ENCODE data around the gene FAM216B. TPM values are rescaled to one million over a fixed set of nuclear protein-coding genes. Genes with fewer than 3 reads are reported as not detected.

The FAM216B gene
- polyA plus RNA-seq, 3 donors = not detected

DNA sequence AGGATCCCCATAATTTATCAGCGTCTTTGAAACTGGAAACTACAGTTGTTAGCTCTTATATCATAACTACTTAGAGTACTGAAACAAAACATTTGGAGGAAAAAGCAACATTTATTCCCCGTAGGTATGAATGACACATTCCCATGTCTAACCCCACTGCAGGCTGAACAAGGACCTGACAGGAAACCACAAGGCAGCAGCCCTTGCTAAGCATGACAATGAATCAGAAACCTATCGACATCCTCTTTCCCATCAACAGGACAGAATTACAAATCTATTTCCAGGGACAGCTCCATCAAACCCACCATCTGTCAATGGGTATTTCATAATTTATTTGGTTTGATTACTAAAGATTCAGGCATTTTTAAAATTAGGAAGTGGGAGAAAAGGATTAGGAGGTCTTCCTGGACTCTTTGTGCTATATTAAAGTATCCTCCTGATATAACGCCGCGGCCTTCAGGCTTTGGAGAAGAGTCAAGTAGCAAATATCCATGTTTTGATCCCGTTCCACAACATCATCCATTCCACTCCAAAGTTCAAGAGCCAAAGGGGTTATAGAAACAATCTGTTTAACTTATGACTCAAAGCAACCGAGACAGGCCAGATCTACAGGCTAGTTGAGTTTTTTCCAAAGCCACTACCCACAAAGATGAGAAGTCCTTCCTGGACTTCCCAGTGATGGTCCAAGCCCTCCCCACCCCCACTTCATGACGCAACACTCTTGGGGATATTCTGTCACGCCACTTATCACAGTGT is 51.1 kb downstream of the FAM216B start:
- no peaks in the 10 kb centered on the region for H3K36me3 ChIP-seq (replicated peaks in 1 of 2; ENCODE audit: control insufficient read depth in 1 of 2, insufficient read depth in 2 of 2, low read length in 2 of 2)
- H3K9me3 Mint-ChIP-seq = no peaks in the 10 kb centered on the region
- H3K79me2 ChIP-seq (ENCODE audit: insufficient read depth, low read length) = no peaks in the 10 kb centered on the region
- peaks cover 0 to 11% of the 10 kb centered on the region in 2 donors for H3K4me1 ChIP-seq (ENCODE audit: control insufficient read depth in 1 of 2, insufficient read depth in 2 of 2, low read length in 2 of 2)
- H3K27me3 ChIP-seq (ENCODE audit: control insufficient read depth in 2 of 2, insufficient read depth in 2 of 2, low read length in 2 of 2) = no peaks in the 10 kb centered on the region
- no peaks in the 10 kb centered on the region for H3K9me3 ChIP-seq (replicated peaks in 1 of 2; ENCODE audit: control insufficient read depth in 1 of 2, insufficient read depth in 1 of 2, low read length in 2 of 2)
- H3K27me3 Mint-ChIP-seq (ENCODE audit: low read depth in 3 of 3) = no peaks in the 10 kb centered on the region
- intact Hi-C loops (cut with micrococcal nuclease) = no loop called here
- H3K4me2 ChIP-seq (replicated peaks; ENCODE audit: extremely low read depth, low read length, poor library complexity, severe bottlenecking) = no peak overlapping the region
- TF ChIP-seq, protein P1, sequence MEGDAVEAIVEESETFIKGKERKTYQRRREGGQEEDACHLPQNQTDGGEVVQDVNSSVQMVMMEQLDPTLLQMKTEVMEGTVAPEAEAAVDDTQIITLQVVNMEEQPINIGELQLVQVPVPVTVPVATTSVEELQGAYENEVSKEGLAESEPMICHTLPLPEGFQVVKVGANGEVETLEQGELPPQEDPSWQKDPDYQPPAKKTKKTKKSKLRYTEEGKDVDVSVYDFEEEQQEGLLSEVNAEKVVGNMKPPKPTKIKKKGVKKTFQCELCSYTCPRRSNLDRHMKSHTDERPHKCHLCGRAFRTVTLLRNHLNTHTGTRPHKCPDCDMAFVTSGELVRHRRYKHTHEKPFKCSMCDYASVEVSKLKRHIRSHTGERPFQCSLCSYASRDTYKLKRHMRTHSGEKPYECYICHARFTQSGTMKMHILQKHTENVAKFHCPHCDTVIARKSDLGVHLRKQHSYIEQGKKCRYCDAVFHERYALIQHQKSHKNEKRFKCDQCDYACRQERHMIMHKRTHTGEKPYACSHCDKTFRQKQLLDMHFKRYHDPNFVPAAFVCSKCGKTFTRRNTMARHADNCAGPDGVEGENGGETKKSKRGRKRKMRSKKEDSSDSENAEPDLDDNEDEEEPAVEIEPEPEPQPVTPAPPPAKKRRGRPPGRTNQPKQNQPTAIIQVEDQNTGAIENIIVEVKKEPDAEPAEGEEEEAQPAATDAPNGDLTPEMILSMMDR (IDR thresholded peaks at IDR 0.05) = no peak
- H3K27ac Mint-ChIP-seq = no peak overlapping the region
- WGBS (ENCODE audit: insufficient coverage) = 8% methylated on average over 2 of the region's 10 CpGs
- no peaks in the 10 kb centered on the region for H4K20me1 ChIP-seq (ENCODE audit: insufficient read depth, low read length)
- H3K9ac ChIP-seq (ENCODE audit: insufficient read depth, low read length, poor library complexity, severe bottlenecking) = no peak overlapping the region
- no peak overlapping the region for H2AFZ ChIP-seq (ENCODE audit: insufficient read depth, low read depth, low read length, poor library complexity, severe bottlenecking)
- no peak overlapping the region for H3K27ac ChIP-seq (ENCODE audit: low read depth in 1 of 2, low read length in 2 of 2)
- no peak overlapping the region for H3K4me3 Mint-ChIP-seq
- peak; percentile 5 to 57 (median 35) for DNase-seq
- H3K4me1 Mint-ChIP-seq = peaks cover 11% of the 10 kb centered on the region
- no peaks in the 10 kb centered on the region for H3K36me3 Mint-ChIP-seq
- H3K4me3 ChIP-seq (replicated peaks in 1 of 3; ENCODE audit: low read depth in 2 of 3, low read length in 3 of 3) = no peak overlapping the region

- intact Hi-C loops (cut with micrococcal nuclease) = no loop called here
- Histone ChIP-seq H2AFZ (ENCODE audit: insufficient read depth, low read depth, low read length, poor library complexity, severe bottlenecking) (no peak overlapping the region), H3K9ac (ENCODE audit: insufficient read depth, low read length, poor library complexity, severe bottlenecking) (no peak overlapping the region), H3K4me3 (replicated peaks in 1 of 3; ENCODE audit: low read depth in 2 of 3, low read length in 3 of 3) (no peak overlapping the region), H3K9me3 (replicated peaks in 1 of 2; ENCODE audit: control insufficient read depth in 1 of 2, insufficient read depth in 1 of 2, low read length in 2 of 2) (no peaks in the 10 kb centered on the region), H3K36me3 (replicated peaks in 1 of 2; ENCODE audit: control insufficient read depth in 1 of 2, insufficient read depth in 2 of 2, low read length in 2 of 2) (no peaks in the 10 kb centered on the region), H3K79me2 (ENCODE audit: insufficient read depth, low read length) (no peaks in the 10 kb centered on the region), H3K4me1 (ENCODE audit: control insufficient read depth in 1 of 2, insufficient read depth in 2 of 2, low read length in 2 of 2) (peaks cover 0 to 11% of the 10 kb centered on the region in 2 donors), H3K27me3 (ENCODE audit: control insufficient read depth in 2 of 2, insufficient read depth in 2 of 2, low read length in 2 of 2) (no peaks in the 10 kb centered on the region), H4K20me1 (ENCODE audit: insufficient read depth, low read length) (no peaks in the 10 kb centered on the region), H3K27ac (ENCODE audit: low read depth in 1 of 2, low read length in 2 of 2) (no peak overlapping the region), H3K4me2 (replicated peaks; ENCODE audit: extremely low read depth, low read length, poor library complexity, severe bottlenecking) (no peak overlapping the region)
- TF ChIP-seq, protein P1 (IDR thresholded peaks at IDR 0.05) = no peak
- Mint-ChIP-seq H3K27ac (no peak overlapping the region), H3K36me3 (no peaks in the 10 kb centered on the region), H3K4me3 (no peak overlapping the region), H3K9me3 (no peaks in the 10 kb centered on the region), H3K4me1 (peaks cover 11% of the 10 kb centered on the region), H3K27me3 (ENCODE audit: low read depth in 3 of 3) (no peaks in the 10 kb centered on the region)
- WGBS (ENCODE audit: insufficient coverage) = no CpG with 5 or more reads among the region's 3 CpGs
- DNase-seq = no peak
These were observed 53.6 kb downstream of the FAM216B start for GRCh38 chr13:42834946-42835345.

All from CD14-positive monocyte (primary cell).